Fibroblast of peridontal ligament (primary cell): Measurements from ENCODE around the gene PLAC8.
"Not testable (repeated sequence)": the region's sequence is repeated elsewhere in the genome, so short reads cannot be mapped to it uniquely, and the experiment has no call there.

Source experiments
- DNase-seq: peaks from one replicate; pipeline ENCODE4 v3.0.0-alpha.2; 2010; ENCODE audit errors: extremely low read depth

PLAC8 gene, protein sequence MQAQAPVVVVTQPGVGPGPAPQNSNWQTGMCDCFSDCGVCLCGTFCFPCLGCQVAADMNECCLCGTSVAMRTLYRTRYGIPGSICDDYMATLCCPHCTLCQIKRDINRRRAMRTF

DNA sequence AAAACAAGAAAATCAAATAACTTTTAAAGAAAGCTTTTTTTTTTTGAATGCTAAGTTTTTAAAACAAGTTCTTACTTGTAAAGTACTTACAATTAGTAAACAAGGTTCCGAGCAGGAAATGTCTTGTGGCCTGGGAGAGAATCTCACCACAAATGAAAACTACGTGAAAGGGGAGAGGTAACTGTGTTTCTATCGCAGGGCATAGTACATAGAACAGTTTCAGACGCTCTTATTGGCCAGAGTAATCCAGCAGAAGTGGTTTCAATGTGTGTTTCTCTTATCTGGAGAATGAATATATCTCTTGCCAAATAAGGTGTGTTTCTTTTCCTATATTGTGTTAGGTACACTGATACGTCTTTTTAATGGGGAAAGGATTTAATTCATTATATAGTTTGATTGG is at the start of gene PLAC8:
Gene PLAC8, minus strand, starts transcription at position 154 of the 400 bp plus-strand sequence. CDS start 6,808 bp downstream, outside the sequence.
- peak; percentile 16 for DNase-seq

GRCh38 chr4:83153417-83153816 is 38.9 kb upstream of the PLAC8 start:
- no peak for DNase-seq

DNA sequence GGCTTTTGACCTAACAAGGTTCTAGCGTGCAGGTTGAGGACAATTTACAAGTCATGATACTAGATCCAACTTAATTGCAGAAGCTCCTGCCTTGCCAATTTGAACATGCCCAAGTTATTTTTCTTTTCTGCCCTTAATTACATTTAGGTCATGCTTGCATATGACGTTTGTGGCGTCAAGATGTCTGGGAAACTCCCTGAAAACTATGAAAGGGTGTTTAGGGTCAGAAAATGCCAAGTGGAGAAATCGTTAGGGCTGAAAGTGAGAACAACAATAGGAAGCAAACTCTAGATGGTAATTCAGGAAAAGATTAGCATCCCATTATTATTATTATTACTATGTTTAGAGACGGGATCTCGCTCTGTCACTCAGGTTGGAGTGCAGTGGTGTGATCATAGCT is 38.2 kb upstream of the PLAC8 start:
- DNase-seq: no peak

GRCh38 chr4:83151651-83152050 is 37.1 kb upstream of the PLAC8 start:
- no peak for DNase-seq

- no peak for DNase-seq
Observed at GRCh38 chr4:83150653-83151330, 36.3 kb upstream of the PLAC8 start.

DNA sequence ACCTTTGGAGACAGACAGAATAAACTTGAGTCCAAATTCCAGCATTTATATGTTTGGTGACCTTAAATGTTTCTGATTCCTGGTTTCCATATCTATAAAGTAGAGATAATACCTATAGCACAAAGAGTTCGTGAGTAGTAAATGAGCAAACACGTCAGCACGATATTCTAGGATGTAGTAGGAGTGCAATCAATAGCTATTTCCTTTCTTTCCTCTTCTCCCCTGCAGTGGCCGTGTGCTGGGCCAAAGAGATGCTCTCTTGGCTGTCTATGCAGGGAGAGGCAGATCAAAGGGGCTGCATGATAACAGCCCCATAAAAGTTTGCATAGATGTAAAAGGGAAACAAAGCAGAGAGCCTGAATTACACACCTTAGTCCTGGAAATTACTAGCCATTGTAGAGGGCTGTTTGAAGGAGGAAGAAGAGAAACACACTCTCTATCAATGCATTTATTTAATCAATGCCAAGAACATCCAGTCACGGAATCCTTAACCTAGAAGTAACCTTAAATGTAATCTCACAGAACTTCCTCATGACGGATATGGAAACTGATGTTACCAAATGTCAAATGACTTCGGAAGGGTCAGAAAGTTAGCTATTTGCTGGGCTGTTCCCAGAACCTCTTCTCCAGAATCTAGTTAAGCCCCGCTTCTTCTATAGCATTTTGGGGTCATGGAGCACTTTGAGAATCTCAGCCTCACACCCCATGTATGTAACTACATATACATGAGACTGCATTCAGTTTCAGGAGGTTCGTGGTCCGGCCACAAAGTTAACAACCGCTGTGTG is 35.5 kb upstream of the PLAC8 start:
- DNase-seq: no peak

DNA sequence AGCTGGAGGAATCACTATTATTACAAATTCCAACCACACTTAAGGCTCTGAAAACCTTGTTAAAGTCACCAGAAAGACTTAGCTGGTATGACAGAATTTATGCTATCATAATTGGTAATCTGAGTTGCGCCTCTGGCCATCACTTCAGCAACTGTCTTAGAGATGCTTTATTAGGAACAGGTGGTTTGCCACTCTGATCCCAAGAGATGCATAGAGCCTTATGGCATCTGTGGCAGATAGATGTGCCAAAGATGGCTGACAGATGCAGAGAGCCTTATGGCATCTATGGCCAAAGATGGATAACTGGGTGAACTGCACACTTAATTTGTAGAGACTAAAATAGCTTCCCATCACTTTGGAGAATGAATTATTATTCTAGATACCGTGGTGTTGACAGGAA is 32.3 kb upstream of the PLAC8 start:
- DNase-seq: no peak

DNA sequence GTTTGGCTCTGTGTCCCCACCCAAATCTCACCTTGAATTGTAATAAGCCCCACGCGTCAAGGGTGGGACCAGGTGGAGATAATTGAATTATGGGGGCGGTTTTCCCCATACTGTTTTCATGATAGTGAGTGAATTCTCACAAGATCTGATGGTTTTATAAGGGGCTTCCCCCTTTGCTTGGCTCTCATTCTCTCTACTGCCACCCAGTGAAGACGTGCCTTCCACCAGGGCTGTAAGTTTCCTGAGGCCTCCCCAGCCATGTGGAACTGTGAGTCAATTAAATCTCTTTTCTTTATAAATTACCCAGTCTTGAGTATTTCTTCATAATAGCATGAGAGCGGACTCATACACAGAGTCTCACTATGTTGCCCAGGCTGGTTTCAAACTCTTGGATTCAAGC is 31.2 kb upstream of the PLAC8 start:
- DNase-seq: not testable (repeated sequence)

- DNase-seq: no peak
Observed at GRCh38 chr4:83139514-83140156, 25.1 kb upstream of the PLAC8 start.

DNA sequence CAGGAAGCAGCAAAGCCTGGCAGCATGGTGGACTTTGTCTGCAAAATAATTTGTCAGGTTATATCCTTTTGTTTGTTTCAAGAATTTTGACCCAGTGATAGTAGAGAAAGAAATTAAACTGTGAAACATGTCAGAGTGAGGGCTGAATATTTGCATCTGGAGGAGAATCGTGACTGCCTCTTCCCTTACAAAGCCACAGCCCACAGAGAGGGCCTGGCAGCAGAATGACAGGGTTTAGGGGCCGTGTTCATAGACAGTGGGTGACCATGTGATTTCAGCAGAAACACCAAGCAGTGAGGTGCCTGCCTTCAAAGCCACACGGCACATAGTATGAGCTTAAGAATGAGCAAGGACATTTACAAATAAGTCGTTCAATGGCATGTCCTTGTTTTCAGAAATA is 24.4 kb upstream of the PLAC8 start:
- DNase-seq: no peak

GRCh38 chr4:83132065-83132464 is 17.5 kb upstream of the PLAC8 start:
- DNase-seq: no peak

DNA sequence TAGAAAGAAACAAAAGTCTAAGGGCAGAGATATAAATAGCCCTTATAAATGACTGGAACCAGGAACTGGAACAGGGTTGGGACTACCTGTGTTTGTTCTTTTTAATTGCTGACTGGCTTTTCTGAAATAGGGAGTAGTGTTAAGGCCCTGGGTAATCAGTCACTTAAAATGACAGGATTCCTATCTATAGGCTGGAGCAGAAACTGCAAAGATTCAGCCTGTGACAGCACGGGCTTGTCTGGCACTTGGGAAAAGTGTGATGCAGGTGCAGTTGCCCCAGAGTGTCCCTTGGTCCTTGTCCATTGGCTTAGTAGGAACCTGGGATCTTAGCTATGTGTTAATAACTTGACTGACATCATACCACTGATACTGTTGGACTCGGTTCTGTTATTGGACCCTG is 14.7 kb upstream of the PLAC8 start:
- DNase-seq: no peak

GRCh38 chr4:83128240-83128929 is 13.9 kb upstream of the PLAC8 start:
- peak; percentile 94 for DNase-seq

GRCh38 chr4:83125738-83126141 is 11.2 kb upstream of the PLAC8 start:
- no peak for DNase-seq

GRCh38 chr4:83124111-83124780 is 9.7 kb upstream of the PLAC8 start:
- DNase-seq: no peak

- DNase-seq: no peak
Observed at GRCh38 chr4:83121246-83121645, 6.7 kb upstream of the PLAC8 start.

DNA sequence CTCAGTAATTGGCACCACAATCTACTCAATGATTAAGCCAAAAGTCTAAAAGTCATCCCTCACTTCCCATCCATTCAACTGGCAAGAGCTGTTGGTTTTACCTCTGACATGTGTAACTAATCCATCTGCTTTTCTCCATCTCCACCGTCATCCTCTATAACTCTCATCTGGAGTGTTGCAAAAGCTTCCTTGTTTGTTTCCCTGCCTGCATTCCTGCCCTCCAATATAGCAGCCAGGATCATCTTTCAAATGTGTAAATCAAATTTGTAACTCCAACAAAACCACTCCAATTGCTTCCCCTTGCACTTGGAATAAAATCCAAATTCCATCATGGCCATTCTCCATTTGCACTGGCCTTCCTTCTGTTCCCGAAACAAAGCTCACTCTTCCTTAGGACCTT is 4.3 kb upstream of the PLAC8 start:
- peak; percentile 64 for DNase-seq

GRCh38 chr4:83115656-83116285 is 1.2 kb upstream of the PLAC8 start:
- DNase-seq: no peak

GRCh38 chr4:83115000-83115399 is 471 bp upstream of the PLAC8 start:
- DNase-seq: peak; percentile 57

DNA sequence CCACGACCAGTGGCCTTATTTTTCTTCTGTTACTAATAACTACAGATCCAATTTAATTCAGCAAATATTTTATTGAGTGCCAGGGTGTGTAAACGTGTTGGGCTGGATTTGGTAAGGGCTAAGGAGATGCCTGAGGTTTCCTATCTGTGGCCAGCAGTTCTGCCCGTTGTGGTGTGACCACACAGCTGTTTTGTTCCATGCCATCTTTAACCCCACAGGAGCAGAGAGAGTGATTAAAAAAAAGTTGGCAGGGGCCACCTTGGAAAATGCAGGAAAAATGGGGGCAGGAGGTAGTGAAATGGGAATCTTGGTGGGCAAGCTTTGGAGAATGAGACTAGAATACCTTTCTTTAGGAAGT is 1.1 kb downstream of the PLAC8 start:
- DNase-seq: no peak
